H1 (cell line): ENCODE results near the gene TELO2. TPM values are rescaled to one million over a fixed set of nuclear protein-coding genes. Genes with fewer than 3 reads are reported as not detected.

ENCODE experiments used
- CTCF ChIA-PET: fragments of 300-600 bp; sonication (Branson Sonifier 250); formaldehyde crosslinking; loops from one replicate; lab custom pipeline; 2021; ENCODE audit not compliant: partially characterized antibody; lab: Charles Lee
- POLR2A ChIA-PET: fragments of 300-600 bp; sonication (Branson Sonifier 250); formaldehyde crosslinking; loops from one replicate; lab custom pipeline; 2021; ENCODE audit warnings: inconsistent platforms; ENCODE audit not compliant: partially characterized antibody; lab: Charles Lee
- DNase-seq, 2 experiments: peaks; one replicate each; pipeline versions ENCODE4 v3.0.0 to v3.0.0-alpha.2; 2010 to 2022; ENCODE audit warnings: low spot score in 2 of 2, low read depth in 1 of 2, mixed read lengths in 1 of 2
- FAIRE-seq: peaks from 2 replicates; lab custom pipeline; 2011; peaks lifted over from hg19 to GRCh38; lab: Jason Lieb, UNC
- H2AFZ ChIP-seq: 2 replicates; pipeline ENCODE4 v1.8.1; 2012; ENCODE audit warnings: low read length, inconsistent platforms
- H2AK5ac ChIP-seq: 2 replicates; pipeline ENCODE4 v1.6.1; 2013; ENCODE audit warnings: low read depth, low read length
- H2BK120ac ChIP-seq: replicated peaks from 2 replicates; pipeline ENCODE3; 2013; ENCODE audit warnings: low read depth, low read length, inconsistent platforms
- H2BK12ac ChIP-seq: 2 replicates; pipeline ENCODE4 v1.6.1; 2013; ENCODE audit warnings: low read depth, low read length
- H2BK15ac ChIP-seq: 2 replicates; pipeline ENCODE4 v1.6.1; 2013; ENCODE audit warnings: low read length
- H2BK20ac ChIP-seq: 2 replicates; pipeline ENCODE4 v1.6.1; 2013; ENCODE audit warnings: low read length
- H2BK5ac ChIP-seq: 2 replicates; pipeline ENCODE4 v1.6.1; 2013; ENCODE audit warnings: low read depth, low read length
- H3K14ac ChIP-seq: 2 replicates; pipeline ENCODE4 v1.6.1; 2013; ENCODE audit warnings: inconsistent platforms; ENCODE audit not compliant: insufficient read length
- H3K18ac ChIP-seq: 2 replicates; pipeline ENCODE4 v1.6.1; 2013; ENCODE audit warnings: low read length; ENCODE audit errors: extremely low read depth
- H3K23ac ChIP-seq: 2 replicates; pipeline ENCODE4 v1.6.1; 2013; ENCODE audit warnings: inconsistent platforms; ENCODE audit not compliant: insufficient read length
- H3K23me2 ChIP-seq: 2 replicates; pipeline ENCODE4 v1.6.1; 2013; ENCODE audit warnings: low read depth, low read length
- H3K27ac ChIP-seq: 2 replicates; pipeline ENCODE4 v1.6.1; 2011; ENCODE audit warnings: low read depth, low read length, inconsistent platforms
- H3K27me3 ChIP-seq, 4 experiments: replicated peaks in 1 of 4; 1 replicate in 1 of 4; 2 replicates in 3 of 4; pipeline versions ENCODE4 v1.6.1 to v1.8.1; 2011 to 2013; ENCODE audit warnings: low read length in 3 of 4, mild to moderate bottlenecking in 3 of 4, inconsistent platforms in 2 of 4, mixed read lengths in 2 of 4, moderate library complexity in 1 of 4; ENCODE audit not compliant: control insufficient read depth in 3 of 4, insufficient read depth in 3 of 4; ENCODE audit errors: extremely low read depth in 1 of 4
- H3K36me3 ChIP-seq, 4 experiments: 2 replicates each; pipeline versions ENCODE4 v1.6.1 to v1.8.1; 2011 to 2013; ENCODE audit warnings: mild to moderate bottlenecking in 4 of 4, low read length in 3 of 4, moderate library complexity in 2 of 4, control low read depth in 1 of 4, inconsistent platforms in 1 of 4; ENCODE audit not compliant: insufficient read depth in 4 of 4, control insufficient read depth in 2 of 4
- H3K4ac ChIP-seq: replicated peaks from 2 replicates; pipeline ENCODE3; 2013; ENCODE audit warnings: low read length, low read depth, mixed read lengths, inconsistent platforms; ENCODE audit not compliant: insufficient read length
- H3K4me1 ChIP-seq, 4 experiments: replicated peaks in 1 of 4; 1 replicate in 1 of 4; 2 replicates in 3 of 4; pipeline versions ENCODE4 v1.6.1 to v1.8.1; 2011 to 2013; ENCODE audit warnings: low read length in 3 of 4, inconsistent platforms in 2 of 4, mixed read lengths in 1 of 4; ENCODE audit not compliant: insufficient read depth in 4 of 4, control insufficient read depth in 3 of 4
- H3K4me2 ChIP-seq, 2 experiments: 2 replicates each; pipeline versions ENCODE4 v1.6.1 to v1.8.1; 2011 to 2013; ENCODE audit warnings: low read depth in 2 of 2, low read length in 2 of 2, control low read depth in 1 of 2, inconsistent platforms in 1 of 2, mild to moderate bottlenecking in 1 of 2; ENCODE audit not compliant: insufficient read depth in 1 of 2
- H3K4me3 ChIP-seq, 4 experiments: fragments of 200-600, 300-600 bp in 1 of 4; sonication (generic), shearing (Covaris generic), sonication (Bioruptor Twin) in 1 of 4; 2 replicates each; pipeline versions ENCODE4 v1.5.1 to v1.8.1; 2011 to 2016; ENCODE audit warnings: low read length in 4 of 4, low read depth in 3 of 4, control low read depth in 2 of 4, inconsistent platforms in 2 of 4, mild to moderate bottlenecking in 2 of 4, mixed read lengths in 1 of 4, moderate library complexity in 1 of 4; ENCODE audit not compliant: insufficient read depth in 2 of 4; ENCODE audit errors: extremely low read depth in 1 of 4
- H3K56ac ChIP-seq: replicated peaks from 2 replicates; pipeline ENCODE3; 2013; ENCODE audit warnings: low read depth, mild to moderate bottlenecking, mixed read lengths, low read length, inconsistent platforms; ENCODE audit not compliant: insufficient read length
- H3K79me1 ChIP-seq: 2 replicates; pipeline ENCODE4 v1.6.1; 2013; ENCODE audit warnings: low read depth, low read length, control low read depth
- H3K79me2 ChIP-seq, 2 experiments: 2 replicates each; pipeline versions ENCODE4 v1.6.1 to v1.8.1; 2012 to 2013; ENCODE audit warnings: low read length in 2 of 2, mild to moderate bottlenecking in 2 of 2, inconsistent platforms in 1 of 2; ENCODE audit not compliant: insufficient read depth in 2 of 2, control insufficient read depth in 1 of 2
- H3K9ac ChIP-seq, 4 experiments: replicated peaks in 1 of 4; 1 replicate in 1 of 4; 2 replicates in 3 of 4; pipeline versions ENCODE4 v1.6.1 to v1.8.1; 2011 to 2013; ENCODE audit warnings: low read depth in 3 of 4, low read length in 3 of 4, control low read depth in 2 of 4, mild to moderate bottlenecking in 2 of 4, moderate library complexity in 2 of 4, inconsistent platforms in 1 of 4; ENCODE audit errors: extremely low read depth in 1 of 4
- H3K9me3 ChIP-seq, 2 experiments: 2 replicates each; pipeline versions ENCODE4 v1.6.1 to v1.8.1; 2012 to 2013; ENCODE audit warnings: mild to moderate bottlenecking in 2 of 2, moderate library complexity in 2 of 2, control low read depth in 1 of 2, inconsistent platforms in 1 of 2, low read depth in 1 of 2, low read length in 1 of 2, mixed read lengths in 1 of 2; ENCODE audit not compliant: insufficient read depth in 2 of 2
- H4K20me1 ChIP-seq, 2 experiments: replicated peaks in 1 of 2; 2 replicates each; pipeline versions ENCODE3 to v1.8.1; 2011 to 2013; ENCODE audit warnings: inconsistent platforms in 2 of 2, low read length in 2 of 2, mild to moderate bottlenecking in 1 of 2; ENCODE audit not compliant: insufficient read depth in 2 of 2, control insufficient read depth in 1 of 2
- H4K5ac ChIP-seq: 2 replicates; pipeline ENCODE4 v1.6.1; 2013; ENCODE audit warnings: low read length, low read depth, mixed read lengths, inconsistent platforms; ENCODE audit not compliant: insufficient read length
- H4K8ac ChIP-seq: 2 replicates; pipeline ENCODE4 v1.8.0; 2013; ENCODE audit warnings: mild to moderate bottlenecking, moderate library complexity, low read length, inconsistent platforms; ENCODE audit not compliant: insufficient read depth; ENCODE audit errors: extremely low read depth
- H4K91ac ChIP-seq: replicated peaks from 2 replicates; pipeline ENCODE3; 2013; ENCODE audit warnings: low read length, mixed read lengths, inconsistent platforms; ENCODE audit not compliant: insufficient read length
- ASH2L ChIP-seq: fragments of 200-600, 300-600 bp; sonication (generic); IDR thresholded peaks from one replicate; pipeline ENCODE4 v1.7.1; 2017; ENCODE audit warnings: low read length
- FOSL1 ChIP-seq: IDR thresholded peaks from 2 replicates; pipeline ENCODE4 v1.6.1; 2011; ENCODE audit warnings: mild to moderate bottlenecking, low read depth, low read length, moderate library complexity; ENCODE audit not compliant: insufficient read depth
- POLR2AphosphoS5 ChIP-seq: IDR thresholded peaks from 2 replicates; pipeline ENCODE4 v1.6.1; 2011; ENCODE audit warnings: low read depth, low read length
- SUZ12 ChIP-seq: fragments of 200-600 bp; sonication (generic); IDR thresholded peaks from 2 replicates; pipeline ENCODE4 v1.6.1; 2012; ENCODE audit warnings: mild to moderate bottlenecking, inconsistent platforms, low read length, moderate library complexity, mixed read lengths
- TBP ChIP-seq: IDR thresholded peaks from 2 replicates; pipeline ENCODE4 v1.6.1; 2011; ENCODE audit warnings: low read depth, low read length, improper control_type of control experiment
- ZNF274 ChIP-seq: IDR thresholded peaks from 2 replicates; pipeline ENCODE4 v1.7.0; 2012; ENCODE audit warnings: low read length, borderline replicate concordance; ENCODE audit errors: extremely low read depth
- WGBS, 2 experiments: shearing (Covaris generic) in 1 of 2; methylation state at CpG; one replicate each; pipeline versions ENCODE4 v1.1.6 to v1.1.7; 2013 to 2015; ENCODE audit warnings: low lambda C conversion rate in 2 of 2, mixed read lengths in 2 of 2, inconsistent platforms in 1 of 2, low coverage in 1 of 2, missing lambda C conversion rate in 1 of 2; ENCODE audit not compliant: insufficient replicate concordance in 2 of 2, insufficient coverage in 1 of 2, insufficient read length in 1 of 2; ENCODE audit errors: extremely low coverage in 1 of 2, missing lambda C conversion rate in 1 of 2; 5-methylcytosine and 5-hydroxymethylcytosine counted together
- polyA plus RNA-seq, 7 experiments: library from polyadenylated mRNA; depleted of rRNA in 3 of 7; stranded (reverse) in 5 of 7; unstranded in 2 of 7; fragments of >200 nt in 5 of 7; fragments of 200-250 nt in 2 of 7; gene quantifications; 1 replicate in 5 of 7; 2 replicates in 1 of 7; 4 replicates in 1 of 7; pipeline versions ENCODE4 v1.2.1 to v1.2.3, GENCODE V29; 2011 to 2013; ENCODE audit warnings: missing spikeins in 2 of 7, mixed read lengths in 2 of 7
- total RNA-seq: library from RNA; stranded (reverse); fragmentation: NEBNext Ultra II Directional; extraction: Animal tissue kit (Norgen Biotek cat#: 25700); gene quantifications from 2 replicates; pipeline ENCODE4 v1.2.1, GENCODE V29; 2021
- TF ChIP-seq, protein P1 (sequence below): IDR thresholded peaks from 2 replicates; pipeline ENCODE4 v1.6.1; 2012; ENCODE audit warnings: inconsistent platforms

TELO2 gene
- total and polyA plus RNA-seq, 2 of the 8 experiments (the other 6 are each of a cell fraction or from before 2014, with no cell fraction given) = 39.3 to 64.8 TPM

GRCh38 chr16:1557074-1557473 is 63.9 kb downstream of the TELO2 start:
- H3K36me3 ChIP-seq = peaks cover 2 to 15% (median 11%) of the 10 kb centered on the region in 4 experiments; a peak in 5 of 8 replicates
- WGBS, 2 experiments = 94% methylated on average over 15 of the region's 16 CpGs; no CpG with 5 or more reads in 1 of the 2 experiments
- H3K4me1 ChIP-seq = peaks cover 0 to 3% (median 0%) of the 10 kb centered on the region in 4 experiments; a peak in 1 of 7 replicates
- no peak overlapping the region for H3K18ac ChIP-seq
- no peaks in the 10 kb centered on the region for H3K79me2 ChIP-seq
- H2BK5ac ChIP-seq = no peak overlapping the region
- no peak overlapping the region for H4K8ac ChIP-seq
- H2BK15ac ChIP-seq = no peak overlapping the region
- no peak overlapping the region for H4K5ac ChIP-seq
- no peak overlapping the region for H2AK5ac ChIP-seq
- H3K79me1 ChIP-seq = no peaks in the 10 kb centered on the region; the same call in 1 of the 2 replicates
- no peak overlapping the region for H3K9ac ChIP-seq
- H2AFZ ChIP-seq = no peak overlapping the region
- no peak overlapping the region for H2BK12ac ChIP-seq
- peaks cover 3% of the 10 kb centered on the region in 2 experiments for H4K20me1 ChIP-seq
- H3K14ac ChIP-seq = no peak overlapping the region
- H2BK20ac ChIP-seq = no peak overlapping the region
- H3K4ac ChIP-seq = no peak overlapping the region
- DNase-seq = no peak
- no peak for FAIRE-seq
- no peak overlapping the region for H3K56ac ChIP-seq
- H2BK120ac ChIP-seq = no peak overlapping the region
- H4K91ac ChIP-seq = no peak overlapping the region
- POLR2A ChIA-PET = interaction anchor here (1.5 kb wide), 1 partner anchor 9 kb away, joined by 4 read pairs; no protein-coding TSS in a partner anchor
- TF ChIP-seq FOSL1 = no peak
- TF ChIP-seq SUZ12 = no peak
- TF ChIP-seq POLR2AphosphoS5 = no peak
- TF ChIP-seq ASH2L = no peak
- TF ChIP-seq, protein P1, sequence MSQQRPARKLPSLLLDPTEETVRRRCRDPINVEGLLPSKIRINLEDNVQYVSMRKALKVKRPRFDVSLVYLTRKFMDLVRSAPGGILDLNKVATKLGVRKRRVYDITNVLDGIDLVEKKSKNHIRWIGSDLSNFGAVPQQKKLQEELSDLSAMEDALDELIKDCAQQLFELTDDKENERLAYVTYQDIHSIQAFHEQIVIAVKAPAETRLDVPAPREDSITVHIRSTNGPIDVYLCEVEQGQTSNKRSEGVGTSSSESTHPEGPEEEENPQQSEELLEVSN = no peak
- no peak for TF ChIP-seq TBP
- no peak for TF ChIP-seq ZNF274
- H3K4me2 ChIP-seq = no peak overlapping the region
- H3K23me2 ChIP-seq = no peaks in the 10 kb centered on the region
- H3K27me3 ChIP-seq = no peaks in the 10 kb centered on the region
- H3K4me3 ChIP-seq = no peak overlapping the region
- no peak overlapping the region for H3K27ac ChIP-seq
- no peaks in the 10 kb centered on the region for H3K9me3 ChIP-seq
- H3K23ac ChIP-seq = no peak overlapping the region
- CTCF ChIA-PET = interaction anchor here (3.0 kb wide), 1 partner anchor 17 kb away, joined by 10 read pairs; no protein-coding TSS in a partner anchor
